Body of pancreas (tissue), 4 donors: ENCODE measurements around the gene BCL3.
"Not testable (repeated sequence)": the region's sequence is repeated elsewhere in the genome, so short reads cannot be mapped to it uniquely, and the experiment has no call there.

Experiments
- POLR2A ChIP-seq, 3 donors: fragments of 450-650 bp; IDR thresholded peaks; one replicate each; pipeline ENCODE4 v1.6.1; 2016; ENCODE audit warnings: antibody characterized with exemption in 3 of 3, mild to moderate bottlenecking in 2 of 3
- TF ChIP-seq, protein P1 (sequence below), 7 experiments: fragments of 450-650 bp in 4 of 7; fragments of 200-600 bp in 3 of 7; sonication (generic) in 3 of 7; IDR thresholded peaks; one replicate each; pipeline ENCODE4 v1.5.1; 2016 to 2019; ENCODE audit warnings: antibody characterized with exemption in 7 of 7

DNA sequence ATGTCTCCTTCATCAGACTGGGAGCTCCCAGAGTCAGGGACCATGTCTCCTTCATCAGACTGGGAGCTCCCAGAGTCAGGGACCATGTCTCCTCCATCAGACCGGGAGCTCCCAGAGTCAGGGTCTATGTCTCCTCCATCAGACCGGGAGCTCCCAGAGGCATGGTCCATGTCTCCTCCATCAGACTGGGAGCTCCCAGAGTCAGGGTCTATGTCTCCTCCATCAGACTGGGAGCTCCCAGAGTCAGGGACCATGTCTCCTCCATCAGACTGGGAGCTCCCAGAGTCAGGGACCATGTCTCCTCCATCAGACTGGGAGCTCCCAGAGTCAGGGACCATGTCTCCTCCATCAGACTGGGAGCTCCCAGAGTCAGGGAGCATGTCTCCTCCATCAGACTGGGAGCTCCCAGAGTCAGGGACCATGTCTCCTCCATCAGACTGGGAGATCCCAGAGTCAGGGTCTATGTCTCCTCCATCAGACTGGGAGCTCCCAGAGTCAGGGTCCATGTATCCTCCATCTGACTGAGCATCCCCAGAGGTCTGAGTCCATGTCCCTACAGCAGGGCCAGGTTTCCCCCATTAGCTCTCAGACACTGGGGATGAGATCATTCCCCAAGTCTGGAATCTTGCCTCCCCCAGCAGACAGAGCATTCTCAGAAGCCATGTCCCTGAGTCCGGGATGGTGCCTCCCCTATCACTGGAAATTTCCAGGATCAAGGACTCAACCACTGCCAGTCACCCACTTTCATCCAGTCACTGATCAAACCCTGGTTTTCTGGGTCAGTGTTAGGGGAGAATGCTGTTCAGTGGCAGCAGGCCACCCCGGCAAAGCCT lies 38.9 kb upstream of the BCL3 start:
- not testable (repeated sequence) for TF ChIP-seq POLR2A (IDR thresholded peaks at IDR 0.05)
- TF ChIP-seq, protein P1, sequence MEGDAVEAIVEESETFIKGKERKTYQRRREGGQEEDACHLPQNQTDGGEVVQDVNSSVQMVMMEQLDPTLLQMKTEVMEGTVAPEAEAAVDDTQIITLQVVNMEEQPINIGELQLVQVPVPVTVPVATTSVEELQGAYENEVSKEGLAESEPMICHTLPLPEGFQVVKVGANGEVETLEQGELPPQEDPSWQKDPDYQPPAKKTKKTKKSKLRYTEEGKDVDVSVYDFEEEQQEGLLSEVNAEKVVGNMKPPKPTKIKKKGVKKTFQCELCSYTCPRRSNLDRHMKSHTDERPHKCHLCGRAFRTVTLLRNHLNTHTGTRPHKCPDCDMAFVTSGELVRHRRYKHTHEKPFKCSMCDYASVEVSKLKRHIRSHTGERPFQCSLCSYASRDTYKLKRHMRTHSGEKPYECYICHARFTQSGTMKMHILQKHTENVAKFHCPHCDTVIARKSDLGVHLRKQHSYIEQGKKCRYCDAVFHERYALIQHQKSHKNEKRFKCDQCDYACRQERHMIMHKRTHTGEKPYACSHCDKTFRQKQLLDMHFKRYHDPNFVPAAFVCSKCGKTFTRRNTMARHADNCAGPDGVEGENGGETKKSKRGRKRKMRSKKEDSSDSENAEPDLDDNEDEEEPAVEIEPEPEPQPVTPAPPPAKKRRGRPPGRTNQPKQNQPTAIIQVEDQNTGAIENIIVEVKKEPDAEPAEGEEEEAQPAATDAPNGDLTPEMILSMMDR (IDR thresholded peaks at IDR 0.05): not testable (repeated sequence)
